Hepatocyte (in vitro differentiated cells): ENCODE results near the gene SIK3.

Experiments used
- EZH2 ChIP-seq: fragments of 200-600 bp; sonication (generic); IDR thresholded peaks from 2 replicates; pipeline ENCODE4 v1.6.1; 2016; ENCODE audit warnings: antibody characterized with exemption, mild to moderate bottlenecking, borderline replicate concordance
- EZH2phosphoT487 ChIP-seq: fragments of 200-600 bp; sonication (generic); IDR thresholded peaks from one replicate; pipeline ENCODE4 v1.6.1; 2018; ENCODE audit warnings: antibody characterized with exemption, mild to moderate bottlenecking, low read depth, moderate library complexity; ENCODE audit not compliant: unreplicated experiment, severe bottlenecking
- TF ChIP-seq, protein P1 (sequence below): fragments of 200-600 bp; sonication (generic); IDR thresholded peaks from 2 replicates; pipeline ENCODE4 v1.5.1; 2016; ENCODE audit warnings: antibody characterized with exemption, mild to moderate bottlenecking; ENCODE audit not compliant: poor library complexity

DNA sequence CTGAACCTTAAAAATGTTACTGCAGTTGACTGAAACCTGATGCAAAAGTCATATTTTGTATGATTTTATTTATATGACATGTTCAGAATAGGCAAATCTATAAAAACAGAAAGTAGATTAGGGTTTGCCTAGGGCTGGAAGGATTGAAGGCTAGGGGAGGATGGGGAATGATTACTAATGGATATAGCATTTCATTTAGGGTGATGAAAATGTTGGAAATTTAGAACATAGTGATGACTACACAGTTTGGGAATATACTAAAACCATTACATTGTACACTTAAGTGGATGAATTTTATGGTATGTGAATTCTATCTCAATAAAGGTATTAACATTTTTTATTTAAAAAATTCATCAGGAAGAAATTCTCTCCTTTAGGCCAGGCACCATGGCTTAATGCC, 22.9 kb upstream of the SIK3 start:
- no peak for TF ChIP-seq EZH2
- TF ChIP-seq, protein P1, sequence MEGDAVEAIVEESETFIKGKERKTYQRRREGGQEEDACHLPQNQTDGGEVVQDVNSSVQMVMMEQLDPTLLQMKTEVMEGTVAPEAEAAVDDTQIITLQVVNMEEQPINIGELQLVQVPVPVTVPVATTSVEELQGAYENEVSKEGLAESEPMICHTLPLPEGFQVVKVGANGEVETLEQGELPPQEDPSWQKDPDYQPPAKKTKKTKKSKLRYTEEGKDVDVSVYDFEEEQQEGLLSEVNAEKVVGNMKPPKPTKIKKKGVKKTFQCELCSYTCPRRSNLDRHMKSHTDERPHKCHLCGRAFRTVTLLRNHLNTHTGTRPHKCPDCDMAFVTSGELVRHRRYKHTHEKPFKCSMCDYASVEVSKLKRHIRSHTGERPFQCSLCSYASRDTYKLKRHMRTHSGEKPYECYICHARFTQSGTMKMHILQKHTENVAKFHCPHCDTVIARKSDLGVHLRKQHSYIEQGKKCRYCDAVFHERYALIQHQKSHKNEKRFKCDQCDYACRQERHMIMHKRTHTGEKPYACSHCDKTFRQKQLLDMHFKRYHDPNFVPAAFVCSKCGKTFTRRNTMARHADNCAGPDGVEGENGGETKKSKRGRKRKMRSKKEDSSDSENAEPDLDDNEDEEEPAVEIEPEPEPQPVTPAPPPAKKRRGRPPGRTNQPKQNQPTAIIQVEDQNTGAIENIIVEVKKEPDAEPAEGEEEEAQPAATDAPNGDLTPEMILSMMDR = no peak
- TF ChIP-seq EZH2phosphoT487 = no peak
